ENCODE results near the gene CLDN15.

The CLDN15 gene

DNA sequence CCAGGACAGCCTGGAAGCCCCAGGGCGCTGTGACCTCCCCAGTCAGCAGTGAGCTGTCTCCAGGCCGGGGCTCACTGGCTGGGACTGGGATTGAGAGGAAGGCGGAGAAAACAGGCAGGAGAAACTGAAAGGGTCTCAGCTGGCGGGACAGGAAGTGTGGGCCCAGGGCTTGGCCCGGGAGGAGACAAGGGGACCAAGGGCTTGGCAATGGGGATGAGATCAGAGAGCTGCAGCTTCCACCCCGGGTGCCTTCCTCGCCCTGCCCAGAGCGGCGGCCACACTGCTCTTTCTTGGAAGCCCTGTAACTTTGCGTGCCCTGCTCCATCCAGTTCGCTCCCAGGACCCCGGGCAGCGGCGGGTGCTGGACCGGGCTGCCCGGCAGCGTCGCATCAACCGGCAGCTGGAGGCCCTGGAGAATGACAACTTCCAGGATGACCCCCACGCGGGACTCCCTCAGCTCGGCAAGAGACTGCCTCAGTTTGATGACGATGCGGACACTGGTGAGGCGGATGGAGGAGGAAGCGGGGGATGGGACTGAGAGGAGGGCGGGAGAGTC is 15.2 kb downstream of the CLDN15 start:
- Histone ChIP-seq H3K9me3 (ENCODE audit: severe bottlenecking) (no peaks in the 10 kb centered on the region), H3K27ac (ENCODE audit: poor library complexity, severe bottlenecking) (no peak overlapping the region), H3K36me3 (ENCODE audit: low read depth) (peaks cover 29% of the 10 kb centered on the region), H3K4me1 (ENCODE audit: insufficient read depth, poor library complexity, severe bottlenecking) (no peaks in the 10 kb centered on the region), H3K27me3 (ENCODE audit: insufficient read depth, poor library complexity, severe bottlenecking) (no peaks in the 10 kb centered on the region), H3K4me3 (ENCODE audit: severe bottlenecking) (no peak overlapping the region)
- TF ChIP-seq, protein P1, sequence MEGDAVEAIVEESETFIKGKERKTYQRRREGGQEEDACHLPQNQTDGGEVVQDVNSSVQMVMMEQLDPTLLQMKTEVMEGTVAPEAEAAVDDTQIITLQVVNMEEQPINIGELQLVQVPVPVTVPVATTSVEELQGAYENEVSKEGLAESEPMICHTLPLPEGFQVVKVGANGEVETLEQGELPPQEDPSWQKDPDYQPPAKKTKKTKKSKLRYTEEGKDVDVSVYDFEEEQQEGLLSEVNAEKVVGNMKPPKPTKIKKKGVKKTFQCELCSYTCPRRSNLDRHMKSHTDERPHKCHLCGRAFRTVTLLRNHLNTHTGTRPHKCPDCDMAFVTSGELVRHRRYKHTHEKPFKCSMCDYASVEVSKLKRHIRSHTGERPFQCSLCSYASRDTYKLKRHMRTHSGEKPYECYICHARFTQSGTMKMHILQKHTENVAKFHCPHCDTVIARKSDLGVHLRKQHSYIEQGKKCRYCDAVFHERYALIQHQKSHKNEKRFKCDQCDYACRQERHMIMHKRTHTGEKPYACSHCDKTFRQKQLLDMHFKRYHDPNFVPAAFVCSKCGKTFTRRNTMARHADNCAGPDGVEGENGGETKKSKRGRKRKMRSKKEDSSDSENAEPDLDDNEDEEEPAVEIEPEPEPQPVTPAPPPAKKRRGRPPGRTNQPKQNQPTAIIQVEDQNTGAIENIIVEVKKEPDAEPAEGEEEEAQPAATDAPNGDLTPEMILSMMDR (IDR thresholded peaks at IDR 0.05; ENCODE audit: poor library complexity, severe bottlenecking) = no peak
- peak; percentile 42 for DNase-seq (ENCODE audit: low spot score)
- no peak for ATAC-seq (ENCODE audit: low read depth)

DNA sequence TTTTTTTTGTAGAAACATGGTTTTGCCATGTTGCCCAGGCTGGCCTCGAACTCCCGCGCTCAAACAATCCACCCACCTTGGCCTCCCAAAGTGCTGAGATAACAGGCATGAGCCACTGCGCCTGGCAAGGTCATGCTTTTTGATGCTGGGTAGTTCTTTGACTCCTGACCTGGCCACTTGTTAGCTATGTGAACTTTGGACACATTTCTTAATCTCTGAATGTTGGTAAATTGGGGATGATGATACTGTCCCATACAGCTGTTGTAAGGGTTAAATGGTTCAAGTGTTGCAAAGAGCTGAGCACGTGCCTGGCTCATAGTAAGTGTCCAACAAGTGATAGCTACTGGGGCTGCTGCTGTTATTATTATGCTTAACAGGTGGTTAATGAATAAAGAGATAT is 17.3 kb downstream of the CLDN15 start:
- Histone ChIP-seq H3K9me3 (ENCODE audit: severe bottlenecking) (no peaks in the 10 kb centered on the region), H3K27ac (ENCODE audit: poor library complexity, severe bottlenecking) (no peak overlapping the region), H3K27me3 (ENCODE audit: insufficient read depth, poor library complexity, severe bottlenecking) (no peaks in the 10 kb centered on the region), H3K36me3 (ENCODE audit: low read depth) (peaks cover 34% of the 10 kb centered on the region), H3K4me1 (ENCODE audit: insufficient read depth, poor library complexity, severe bottlenecking) (no peaks in the 10 kb centered on the region), H3K4me3 (ENCODE audit: severe bottlenecking) (no peak overlapping the region)
- TF ChIP-seq, protein P1 (IDR thresholded peaks at IDR 0.05; ENCODE audit: poor library complexity, severe bottlenecking) = no peak
- DNase-seq (ENCODE audit: low spot score) = no peak
- no peak for ATAC-seq (ENCODE audit: low read depth)

DNA sequence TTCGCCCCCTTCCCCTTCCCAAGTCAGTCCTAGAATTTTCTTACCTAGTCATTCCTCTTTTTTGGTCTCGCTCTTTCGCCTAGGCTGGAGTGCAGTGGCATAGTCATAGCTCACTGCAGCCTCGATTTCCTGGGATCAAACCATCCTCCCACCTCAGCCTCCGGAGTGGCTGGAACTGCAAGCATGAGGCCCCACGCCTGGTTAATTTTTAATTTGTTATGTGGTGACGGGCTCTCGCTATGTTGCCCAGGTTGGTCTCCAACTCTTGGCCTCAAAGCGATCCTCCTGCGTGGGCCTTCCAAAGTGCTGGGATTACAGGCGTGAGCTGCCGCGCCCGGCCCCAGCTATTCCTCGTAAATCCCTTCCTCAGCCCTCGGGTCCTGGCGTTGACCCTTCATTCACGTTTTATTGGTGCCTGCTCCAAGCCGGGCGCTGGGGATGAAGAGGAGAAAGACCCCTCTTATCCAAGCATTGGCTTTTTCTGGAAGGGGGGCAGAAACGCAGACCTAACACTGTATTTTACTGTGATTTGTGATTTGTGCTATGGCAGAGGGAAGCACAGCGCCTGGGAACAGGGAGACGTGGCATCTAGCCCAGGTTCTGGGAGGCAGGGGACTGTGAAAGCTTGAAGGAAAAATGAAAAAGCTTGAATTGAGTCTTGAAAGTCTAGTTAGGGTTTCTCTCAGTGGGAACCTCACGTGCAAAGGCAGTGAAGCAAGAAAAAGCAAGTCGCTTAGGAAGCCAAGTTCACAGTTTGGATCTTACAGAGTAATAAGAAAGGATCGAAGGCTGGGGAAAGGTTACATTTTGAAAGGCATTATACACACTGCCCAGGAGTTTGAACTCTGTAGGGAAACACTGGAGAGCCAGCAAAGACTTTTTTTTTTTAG is 19.1 kb downstream of the CLDN15 start:
- H3K36me3 ChIP-seq (ENCODE audit: low read depth) = peaks cover 33% of the 10 kb centered on the region
- H3K9me3 ChIP-seq (ENCODE audit: severe bottlenecking) = no peaks in the 10 kb centered on the region
- ATAC-seq (ENCODE audit: low read depth) (0 out of 3 replicates have a peak, but pooled peaks have one; percentile 2), DNase-seq (ENCODE audit: low spot score) (no peak)
- H3K27ac ChIP-seq (ENCODE audit: poor library complexity, severe bottlenecking) = peak overlapping the region; percentile 79
- H3K4me3 ChIP-seq (ENCODE audit: severe bottlenecking) = peak overlapping the region; percentile 50
- no peaks in the 10 kb centered on the region for H3K4me1 ChIP-seq (ENCODE audit: insufficient read depth, poor library complexity, severe bottlenecking)
- TF ChIP-seq, protein P1 (IDR thresholded peaks at IDR 0.05; ENCODE audit: poor library complexity, severe bottlenecking) = no peak
- no peaks in the 10 kb centered on the region for H3K27me3 ChIP-seq (ENCODE audit: insufficient read depth, poor library complexity, severe bottlenecking)

DNA sequence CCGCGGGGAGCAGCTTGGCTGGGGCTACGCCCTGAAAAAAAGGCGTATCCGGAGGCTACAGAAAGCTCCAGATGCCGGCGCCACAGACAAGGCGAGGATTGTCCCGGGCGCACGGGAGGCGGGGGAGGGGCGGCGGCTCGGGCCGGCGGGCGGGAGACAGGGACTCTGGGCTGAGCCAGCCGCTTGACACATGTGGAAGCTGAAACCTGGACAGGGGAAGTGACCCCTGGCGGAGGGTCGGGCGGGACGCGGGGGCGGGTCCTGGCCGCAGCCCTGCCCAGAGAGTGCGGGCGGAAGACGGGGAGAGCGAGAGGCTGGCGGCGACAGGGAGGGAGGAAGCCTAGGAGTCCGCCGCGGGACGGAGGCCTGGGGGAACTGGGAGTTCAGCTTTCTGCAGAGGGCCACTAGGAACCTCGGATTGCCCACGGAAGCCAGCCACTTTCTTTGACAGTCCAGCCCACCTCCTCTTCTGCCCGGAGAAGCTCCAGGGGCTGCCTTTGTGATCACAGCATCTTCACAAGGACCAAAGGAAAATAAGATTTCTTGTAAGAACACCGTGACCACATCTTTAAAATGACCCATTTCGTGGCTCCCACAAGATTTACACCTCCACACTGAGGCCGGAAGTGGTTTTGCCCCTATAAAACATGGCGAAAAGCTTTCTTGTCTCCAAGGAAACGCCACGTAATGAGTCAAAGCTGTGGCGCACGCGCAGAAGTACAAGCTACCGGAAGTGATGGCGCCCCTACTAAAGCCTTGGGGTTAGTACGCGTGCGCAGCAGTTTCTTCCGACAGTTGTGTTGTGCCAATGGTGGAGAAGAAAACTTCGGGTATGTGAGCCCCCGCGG is 20.0 kb downstream of the CLDN15 start, which contains the start of the genes PLOD3 and ZNHIT1:
Gene PLOD3 (minus strand): TSS at position 194 of the 848 bp plus-strand sequence. CDS start 307 bp downstream, outside the sequence.
Gene ZNHIT1 (plus strand): TSS at position 778 of the 848 bp plus-strand sequence. CDS start 31 bp downstream, at position 809.
- Histone ChIP-seq H3K4me3 (ENCODE audit: severe bottlenecking) (peak within 1 kb of the TSS; percentile 50), H3K36me3 (ENCODE audit: low read depth) (peaks cover 27% of the 10 kb centered on the region), H3K4me1 (ENCODE audit: insufficient read depth, poor library complexity, severe bottlenecking) (no peaks in the 10 kb centered on the region), H3K27ac (ENCODE audit: poor library complexity, severe bottlenecking) (peak within 1 kb of the TSS; percentile 79), H3K9me3 (ENCODE audit: severe bottlenecking) (no peaks in the 10 kb centered on the region), H3K27me3 (ENCODE audit: insufficient read depth, poor library complexity, severe bottlenecking) (no peaks in the 10 kb centered on the region)
- TF ChIP-seq, protein P1 (IDR thresholded peaks at IDR 0.05; ENCODE audit: poor library complexity, severe bottlenecking) = peak; percentile 34
- peak; percentile 84 for ATAC-seq (ENCODE audit: low read depth)
- peak; percentile 94 for DNase-seq (ENCODE audit: low spot score)
